Stomach (tissue), 4 donors: ENCODE data around the gene SDHA.

Experiments
- CTCF ChIP-seq, 7 experiments: fragments of 450-650 bp in 4 of 7; fragments of 200-600 bp in 3 of 7; sonication (generic) in 3 of 7; IDR thresholded peaks; one replicate each; pipeline ENCODE4 v1.5.1; 2016 to 2019; ENCODE audit warnings: antibody characterized with exemption in 7 of 7, control low read depth in 2 of 7, mild to moderate bottlenecking in 1 of 7
- EP300 ChIP-seq: sonication (generic); formaldehyde crosslinking; IDR thresholded peaks from one replicate; pipeline ENCODE4 v1.6.1; 2017; ENCODE audit warnings: antibody characterized with exemption
- POLR2A ChIP-seq, 4 donors: fragments of 450-650 bp; IDR thresholded peaks; one replicate each; pipeline ENCODE4 v1.6.1; 2016; ENCODE audit warnings: antibody characterized with exemption in 4 of 4, control low read depth in 2 of 4, mild to moderate bottlenecking in 1 of 4, moderate library complexity in 1 of 4
- POLR2AphosphoS5 ChIP-seq, 3 donors: sonication (generic); formaldehyde crosslinking; IDR thresholded peaks; one replicate each; pipeline ENCODE4 v1.6.1; 2016; ENCODE audit warnings: antibody characterized with exemption in 3 of 3

DNA sequence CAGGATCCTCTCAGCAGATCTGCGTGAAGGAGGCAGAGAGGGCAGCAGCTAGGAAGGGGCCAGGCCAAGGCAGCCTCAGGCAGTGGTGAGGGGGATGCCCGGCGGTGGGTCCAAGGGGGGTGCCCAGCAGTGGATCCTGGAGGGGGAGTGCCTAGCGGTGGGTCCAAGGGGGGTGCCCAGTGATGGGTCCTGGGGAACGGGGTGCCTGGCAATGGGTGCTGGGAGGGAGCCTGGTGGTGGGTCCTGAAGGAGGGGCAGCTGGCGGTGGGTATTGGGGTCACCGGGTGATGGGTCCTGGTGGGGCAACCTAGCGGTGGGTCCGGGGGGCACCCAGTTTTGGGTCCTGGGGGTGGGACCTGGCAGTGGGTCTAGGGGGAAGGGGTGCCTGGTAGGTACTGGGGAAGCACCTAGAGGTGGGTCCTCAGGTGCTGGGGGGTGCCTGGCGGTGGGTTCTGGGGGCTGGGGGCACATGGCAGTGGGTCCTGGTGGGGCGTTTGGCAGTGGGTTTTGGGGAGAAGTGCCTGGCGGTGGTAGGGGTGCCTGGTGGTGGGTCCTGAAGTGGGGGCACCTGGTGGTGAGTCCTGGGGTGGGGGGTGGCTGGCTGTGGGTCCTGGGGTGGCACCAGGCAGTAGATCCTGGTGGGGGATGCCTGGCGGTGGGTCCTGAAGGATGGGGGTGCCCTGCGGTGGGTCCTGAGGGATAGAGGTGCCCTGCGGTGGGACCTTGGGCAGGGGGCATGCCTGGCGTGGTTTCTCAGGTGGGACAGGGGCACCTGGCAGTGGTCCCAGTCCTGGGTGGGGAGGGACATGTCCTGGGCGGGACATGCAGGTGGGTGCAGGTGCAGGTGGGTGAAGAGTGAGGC, 24.9 kb upstream of the SDHA start:
- TF ChIP-seq CTCF (IDR thresholded peaks at IDR 0.05) (no peak), EP300 (no peak), POLR2A (IDR thresholded peaks at IDR 0.05) (no peak), POLR2AphosphoS5 (IDR thresholded peaks at IDR 0.05) (no peak)
